ENCODE measurements around the gene TYW1B. TPM values are rescaled to one million over a fixed set of nuclear protein-coding genes. Genes with fewer than 3 reads are reported as not detected.
"Not testable (repeated sequence)": the region's sequence is repeated elsewhere in the genome, so short reads cannot be mapped to it uniquely, and the experiment has no call there.

TYW1B gene
- total RNA-seq, 1 donor from 2014 or later = 4.3 TPM

GRCh38 chr7:72626428-72627011 is 201.5 kb downstream of the TYW1B start:
- not testable (repeated sequence) for DNase-seq (ENCODE audit: low spot score)

DNA sequence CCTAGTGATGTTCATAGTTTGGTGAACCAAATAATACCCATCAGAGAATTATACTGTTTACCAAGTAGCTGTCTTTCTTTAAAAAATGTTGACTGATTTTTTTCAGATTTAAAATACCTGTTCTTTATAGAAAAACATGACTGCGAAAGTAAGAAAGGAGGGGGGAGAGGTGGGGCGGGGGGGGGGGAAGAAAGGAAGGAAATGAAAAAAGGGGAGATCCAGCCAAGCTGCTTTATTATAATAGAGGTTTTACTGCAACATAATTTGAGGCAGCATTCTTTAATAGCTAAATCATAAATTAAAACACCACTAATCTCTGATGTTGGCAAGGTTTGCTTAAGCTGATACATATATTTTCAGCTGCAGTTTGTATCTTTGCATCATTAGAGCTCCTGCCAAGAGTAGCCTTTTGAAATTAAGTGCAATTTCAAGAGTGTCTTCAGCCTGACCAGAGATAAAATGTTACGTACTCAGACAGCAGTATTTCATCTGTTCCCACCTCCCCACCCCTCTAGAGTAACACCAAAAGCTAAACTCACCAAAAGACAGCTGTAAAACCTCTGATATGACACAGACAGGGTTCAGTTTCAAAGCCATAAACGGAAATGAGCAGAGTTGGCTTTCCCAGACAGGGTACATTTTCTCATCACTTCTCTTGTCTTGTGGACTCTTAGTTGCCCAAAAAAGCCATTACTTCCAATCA is 202.1 kb downstream of the TYW1B start:
- DNase-seq (ENCODE audit: low spot score) = peak; percentile 46

- no peak for DNase-seq (ENCODE audit: low spot score)
Measured at GRCh38 chr7:72622532-72622931, 205.5 kb downstream of the TYW1B start.

- DNase-seq (ENCODE audit: low spot score) = not testable (repeated sequence)
Measured at GRCh38 chr7:72621761-72622187, 206.2 kb downstream of the TYW1B start.

GRCh38 chr7:72620923-72621322 is 207.1 kb downstream of the TYW1B start:
- not testable (repeated sequence) for DNase-seq (ENCODE audit: low spot score)

- not testable (repeated sequence) for DNase-seq (ENCODE audit: low spot score)
Measured at GRCh38 chr7:72618435-72619180, 209.4 kb downstream of the TYW1B start.

- not testable (repeated sequence) for DNase-seq (ENCODE audit: low spot score)
Measured at GRCh38 chr7:72609761-72610160, 218.2 kb downstream of the TYW1B start.

- DNase-seq (ENCODE audit: low spot score) = not testable (repeated sequence)
Measured at GRCh38 chr7:72607988-72608387, 220.0 kb downstream of the TYW1B start.

DNA sequence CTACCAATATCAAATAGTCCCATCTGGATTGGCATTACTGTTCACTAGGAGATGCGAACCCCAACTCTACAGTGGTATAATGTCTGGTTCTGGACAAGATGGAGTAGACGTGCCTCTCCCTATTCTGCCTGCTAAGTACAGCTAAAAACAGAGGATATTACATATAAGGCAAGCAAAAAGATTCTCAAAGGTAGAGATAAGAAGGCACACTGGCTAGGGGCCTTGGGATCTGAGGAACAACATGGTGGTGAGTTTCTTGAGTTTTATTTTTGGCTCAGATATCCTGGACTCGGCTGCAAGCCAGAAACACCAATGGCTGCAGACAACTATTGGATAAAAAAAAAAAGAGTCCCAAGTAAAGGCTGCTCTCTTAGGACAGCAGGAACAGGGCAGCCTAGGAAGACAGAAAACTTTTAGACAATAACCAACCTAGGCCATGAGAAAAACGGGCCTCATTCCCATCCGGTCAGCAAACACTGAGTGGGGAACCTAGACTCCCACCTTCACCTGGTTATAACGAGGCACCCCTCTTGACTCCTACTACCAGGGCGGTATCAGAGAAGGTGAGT is 222.1 kb downstream of the TYW1B start:
- not testable (repeated sequence) for DNase-seq (ENCODE audit: low spot score)

DNA sequence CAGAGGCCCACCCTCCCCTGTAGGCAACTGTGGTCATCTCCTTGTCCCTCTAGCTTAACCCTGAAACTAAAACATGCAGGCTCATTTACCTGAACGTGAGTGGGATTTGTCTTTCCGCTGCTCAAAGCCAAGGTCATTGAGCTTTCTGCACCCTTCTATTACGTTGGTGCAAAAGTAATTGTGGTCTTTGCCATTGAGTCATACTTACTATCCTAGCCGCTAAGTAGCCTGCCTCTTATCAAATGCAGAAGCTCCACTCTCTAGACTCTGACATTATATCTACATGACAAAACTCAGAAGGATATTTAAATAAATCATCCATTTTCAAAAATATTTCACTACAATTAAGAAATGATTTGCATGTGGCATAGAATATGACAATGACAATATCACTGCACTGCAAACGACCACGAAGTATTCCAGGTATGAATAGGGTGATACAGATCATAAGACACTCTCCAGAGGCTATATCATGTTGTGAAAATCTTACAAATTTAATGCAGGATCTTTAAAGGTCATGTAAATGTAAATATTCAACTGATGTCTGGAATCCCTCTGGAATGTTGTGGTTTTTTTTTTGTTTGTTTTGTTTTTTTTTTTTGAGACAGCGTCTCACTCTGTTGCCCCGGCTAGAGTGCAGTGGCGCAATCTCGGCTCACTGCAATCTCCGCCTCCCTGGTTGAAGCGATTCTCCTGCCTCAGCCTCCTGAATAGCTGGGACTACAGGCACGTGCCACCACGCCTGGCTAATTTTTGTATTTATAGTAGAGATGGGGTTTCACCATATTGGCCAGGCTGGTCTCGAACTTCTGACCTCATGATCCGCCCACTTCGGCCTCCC is 223.0 kb downstream of the TYW1B start:
- DNase-seq (ENCODE audit: low spot score) = not testable (repeated sequence)

- DNase-seq (ENCODE audit: low spot score) = not testable (repeated sequence)
Measured at GRCh38 chr7:72603476-72603875, 224.5 kb downstream of the TYW1B start.

DNA sequence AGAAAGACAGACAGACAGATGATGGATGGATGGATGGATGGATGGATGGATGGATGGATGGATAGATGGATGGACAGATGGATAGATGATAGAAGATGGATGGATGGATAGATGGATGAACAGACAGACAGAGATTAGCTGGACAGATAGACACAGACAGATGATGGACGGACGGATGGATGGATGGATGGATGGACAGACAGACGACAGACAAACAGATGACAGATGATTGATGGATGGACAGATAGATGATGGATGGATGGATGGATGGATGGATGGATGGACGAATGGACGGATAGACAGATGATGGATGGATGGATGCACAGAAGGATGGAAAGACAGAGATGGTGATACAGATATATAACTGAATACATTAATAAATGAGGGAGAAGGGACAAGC is 224.9 kb downstream of the TYW1B start:
- no peak for DNase-seq (ENCODE audit: low spot score)

DNA sequence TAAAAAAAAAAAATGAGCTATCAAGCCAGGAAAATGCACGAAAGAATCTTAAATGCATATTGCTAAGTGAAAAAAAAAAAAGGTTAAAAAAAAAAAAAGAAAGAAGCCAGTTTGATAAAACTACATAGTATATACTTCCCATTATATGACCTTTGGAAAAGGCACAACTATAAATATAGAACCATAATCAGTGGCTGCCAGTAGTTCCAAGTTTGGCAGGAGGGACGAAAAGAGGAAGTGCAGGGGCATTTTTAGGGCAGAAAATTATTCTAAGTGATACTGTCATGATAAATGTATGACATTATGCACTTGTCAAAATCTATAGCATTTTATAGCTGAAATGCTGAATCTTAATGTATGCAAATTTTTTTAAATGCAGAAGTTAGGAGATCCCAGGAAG is 226.3 kb downstream of the TYW1B start:
- not testable (repeated sequence) for DNase-seq (ENCODE audit: low spot score)

DNA sequence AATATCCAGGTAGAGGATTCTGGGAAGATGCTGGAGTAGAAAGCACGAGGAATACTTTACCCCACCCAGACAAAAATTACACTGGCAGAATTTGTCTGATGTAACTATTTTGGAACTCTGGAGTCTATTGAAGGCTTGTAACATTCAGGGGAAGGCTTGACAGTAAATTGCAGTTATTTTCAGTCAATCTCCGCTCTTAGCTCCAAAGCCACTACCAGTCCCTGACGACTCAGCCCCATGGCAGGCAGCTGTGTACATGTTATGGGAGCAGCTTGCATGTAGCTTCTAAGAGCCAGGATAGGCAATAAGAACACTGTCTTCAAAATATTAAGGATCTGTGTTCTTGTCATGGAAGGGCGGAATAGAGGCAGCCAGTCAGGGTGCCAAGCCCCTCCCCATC is 238.0 kb downstream of the TYW1B start:
- not testable (repeated sequence) for DNase-seq (ENCODE audit: low spot score)

DNA sequence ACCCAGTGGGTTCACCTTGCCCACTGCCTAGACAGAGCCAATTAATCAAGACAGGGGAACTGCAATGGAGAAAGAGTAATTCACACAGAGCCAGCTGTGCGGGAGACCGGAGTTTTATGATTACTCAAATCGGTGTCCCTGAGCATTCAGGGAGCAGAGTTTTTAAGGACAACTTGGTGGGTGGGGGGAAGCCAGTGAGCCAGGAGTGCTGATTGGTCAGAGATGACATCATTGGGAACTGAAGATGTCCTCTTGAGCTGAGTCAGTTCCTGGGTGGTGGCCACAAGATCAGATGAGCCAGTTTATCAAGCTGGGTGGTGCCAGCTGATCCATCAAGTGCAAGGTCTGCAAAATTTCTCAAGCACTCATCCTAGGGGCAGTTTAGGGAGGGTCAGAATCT is 240.7 kb downstream of the TYW1B start:
- DNase-seq (ENCODE audit: low spot score) = not testable (repeated sequence)

GRCh38 chr7:72584576-72584975 is 243.4 kb downstream of the TYW1B start:
- DNase-seq (ENCODE audit: low spot score) = not testable (repeated sequence)

DNA sequence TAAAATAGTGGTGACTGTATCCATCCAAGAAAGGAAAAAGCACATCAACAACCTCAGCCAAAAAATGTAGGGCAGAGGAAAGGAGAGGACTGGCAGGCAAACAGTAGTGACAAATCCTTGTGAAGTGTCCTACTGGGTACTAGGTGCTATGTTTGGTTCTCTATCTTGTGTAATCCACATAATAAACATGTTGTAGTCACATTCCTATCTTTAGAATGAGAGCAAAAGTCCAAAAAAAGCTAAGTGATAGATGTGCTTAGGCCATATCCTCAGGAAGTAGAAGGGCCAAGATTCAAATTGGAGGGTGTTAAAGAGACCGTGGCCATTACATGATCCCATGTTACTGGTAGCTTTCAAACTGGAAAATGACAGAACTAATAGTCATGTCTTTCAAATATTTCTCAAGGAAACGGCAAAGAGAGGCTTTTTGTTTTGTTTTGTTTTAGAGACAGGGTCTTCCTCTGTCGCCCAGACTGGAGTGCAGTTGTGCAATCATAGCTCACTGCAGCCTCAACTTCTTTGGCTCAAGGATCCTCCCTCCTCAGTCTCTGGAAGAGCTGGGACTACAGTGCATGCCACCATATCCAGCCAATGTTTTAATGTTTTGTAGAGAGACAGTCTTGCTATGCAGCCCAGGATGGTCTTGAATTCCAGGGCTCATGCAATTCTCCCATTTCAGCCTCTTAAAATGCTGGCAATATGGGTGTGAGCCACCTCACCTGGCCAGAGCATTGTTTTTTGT is 244.2 kb downstream of the TYW1B start:
- not testable (repeated sequence) for DNase-seq (ENCODE audit: low spot score)

DNA sequence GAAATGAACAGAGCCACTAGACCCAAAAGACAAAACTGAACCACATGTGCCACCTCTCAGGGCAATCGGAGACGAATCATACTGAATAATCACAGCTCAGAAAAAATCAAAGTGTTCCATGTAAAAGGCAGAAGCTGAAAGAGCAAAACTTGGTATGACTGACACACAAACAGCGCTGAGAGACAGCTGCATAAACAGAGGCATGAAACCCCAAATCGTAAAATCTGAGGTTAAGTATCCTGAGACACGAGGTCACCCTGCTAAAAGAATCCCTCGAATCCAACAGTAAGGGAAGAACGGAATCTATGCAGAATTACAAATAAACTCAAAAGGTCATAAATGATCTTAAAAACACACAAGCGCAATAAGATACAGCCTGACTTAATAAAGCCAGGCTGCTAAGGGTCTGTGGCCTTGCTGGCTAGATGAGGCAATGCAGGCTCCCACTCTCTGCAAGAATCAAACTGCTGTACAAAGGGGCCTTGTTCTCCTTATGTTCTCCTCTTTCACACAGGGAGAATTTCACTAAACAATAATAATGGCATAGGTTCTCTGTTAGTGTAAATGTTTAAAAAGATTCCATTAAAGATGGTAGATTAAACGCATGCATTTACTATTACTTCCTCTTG is 247.7 kb downstream of the TYW1B start:
- DNase-seq (ENCODE audit: low spot score) = not testable (repeated sequence)

DNA sequence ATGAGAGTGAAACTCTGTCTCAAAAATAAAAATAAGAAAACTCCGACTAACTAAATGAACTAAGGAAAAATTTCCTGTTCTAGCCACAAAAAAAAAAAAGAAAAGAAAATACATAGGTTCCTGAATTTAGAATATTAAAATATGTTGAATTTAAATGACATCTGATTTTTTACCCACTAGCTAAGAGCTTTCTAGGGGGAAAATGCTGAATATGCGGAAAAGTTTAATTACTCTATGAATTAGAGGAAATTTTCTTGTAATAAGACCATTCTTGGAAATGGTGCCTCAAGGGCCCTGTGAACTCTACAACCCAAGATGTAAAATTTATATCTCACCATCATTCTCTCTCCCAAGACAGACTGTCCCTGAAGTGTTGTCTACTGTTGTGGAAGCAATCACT is 250.9 kb downstream of the TYW1B start:
- no peak for DNase-seq (ENCODE audit: low spot score)

GRCh38 chr7:72561988-72562387 is 266.0 kb downstream of the TYW1B start:
- DNase-seq (ENCODE audit: low spot score) = not testable (repeated sequence)

Data from umbilical cord (tissue), 2 donors.